ENCODE results near the gene C1QTNF3.
"Not testable (repeated sequence)": the region's sequence is repeated elsewhere in the genome, so short reads cannot be mapped to it uniquely, and the experiment has no call there.

Gene C1QTNF3

DNA sequence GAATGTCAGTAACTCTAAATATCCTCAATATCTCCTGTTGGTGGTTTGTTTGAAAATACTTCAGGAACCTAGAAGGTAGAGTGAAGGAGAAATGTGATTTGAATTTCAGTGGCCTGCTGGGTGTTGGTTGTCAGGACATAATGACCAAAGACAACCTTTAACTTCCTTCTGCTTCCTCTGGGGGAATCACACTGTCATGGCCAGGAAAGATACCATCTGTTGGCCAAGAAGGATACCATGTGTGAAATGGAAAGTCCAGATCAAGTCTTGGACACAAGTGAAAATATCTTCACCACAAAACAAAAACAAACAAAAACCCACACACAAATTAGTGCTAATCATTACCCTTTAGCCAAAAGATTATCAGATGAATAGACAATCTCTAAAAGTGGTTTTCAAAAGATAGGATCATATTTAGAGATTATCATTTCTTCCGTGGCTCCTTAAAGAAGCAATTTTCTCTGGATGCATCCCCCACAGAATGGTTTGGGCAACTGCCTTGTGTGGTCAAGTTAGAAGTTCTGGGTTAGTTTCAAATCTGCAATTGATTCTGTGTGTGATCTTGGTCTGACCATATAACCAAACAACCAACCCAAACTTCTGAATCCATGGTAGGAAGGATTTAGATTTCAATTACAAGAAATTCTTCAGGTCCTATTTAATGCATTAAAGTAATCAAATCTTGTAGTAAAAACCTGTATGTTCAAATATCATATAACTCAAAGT, 1.6 kb downstream of the C1QTNF3 start:
- Mint-ChIP-seq H3K9me3 (no peaks in the 10 kb centered on the region), H3K27me3 (no peaks in the 10 kb centered on the region), H3K36me3 (peaks cover 7% of the 10 kb centered on the region), H3K4me3 (no peak overlapping the region), H3K4me1 (peaks cover 12% of the 10 kb centered on the region), H3K27ac (no peak overlapping the region)
- ATAC-seq (ENCODE audit: low read depth) (no peak), DNase-seq (ENCODE audit: low spot score in 2 of 2) (no peak)

DNA sequence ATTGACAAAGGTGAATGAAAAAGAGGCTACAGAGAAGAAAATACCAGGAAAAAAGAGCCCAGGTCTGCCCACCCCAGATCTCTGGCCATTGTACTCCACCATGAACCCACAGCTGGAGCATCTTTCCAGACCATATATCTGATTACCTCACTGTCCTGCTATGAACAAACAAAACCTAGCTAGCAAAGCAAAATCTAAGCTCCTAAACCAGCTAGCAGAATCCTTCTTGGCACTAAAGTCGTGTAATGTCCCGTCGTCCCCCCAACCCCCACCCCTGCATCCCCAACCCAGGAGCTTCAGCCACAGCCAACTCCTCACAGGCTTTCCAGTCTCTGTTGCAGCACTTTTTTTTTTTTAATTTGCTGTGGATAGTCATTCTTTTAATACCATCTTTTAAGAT, 2.5 kb downstream of the C1QTNF3 start:
- no peak for DNase-seq (ENCODE audit: low spot score in 2 of 2)
- Mint-ChIP-seq H3K9me3 (no peaks in the 10 kb centered on the region), H3K36me3 (peaks cover 11% of the 10 kb centered on the region), H3K27me3 (no peaks in the 10 kb centered on the region), H3K4me3 (no peak overlapping the region), H3K4me1 (peaks cover 12% of the 10 kb centered on the region), H3K27ac (no peak overlapping the region)
- ATAC-seq (ENCODE audit: low read depth), result no peak

- no peak overlapping the region for H3K27ac Mint-ChIP-seq
- peaks cover 18% of the 10 kb centered on the region for H3K36me3 Mint-ChIP-seq
- no peak overlapping the region for H3K4me3 Mint-ChIP-seq
- DNase-seq (ENCODE audit: low spot score in 2 of 2) (no peak), ATAC-seq (ENCODE audit: low read depth) (no peak)
- no peaks in the 10 kb centered on the region for H3K27me3 Mint-ChIP-seq
- no peaks in the 10 kb centered on the region for H3K9me3 Mint-ChIP-seq
- H3K4me1 Mint-ChIP-seq, result peaks cover 12% of the 10 kb centered on the region
Measured at GRCh38 chr5:34039398-34040157, 3.4 kb downstream of the C1QTNF3 start.

DNA sequence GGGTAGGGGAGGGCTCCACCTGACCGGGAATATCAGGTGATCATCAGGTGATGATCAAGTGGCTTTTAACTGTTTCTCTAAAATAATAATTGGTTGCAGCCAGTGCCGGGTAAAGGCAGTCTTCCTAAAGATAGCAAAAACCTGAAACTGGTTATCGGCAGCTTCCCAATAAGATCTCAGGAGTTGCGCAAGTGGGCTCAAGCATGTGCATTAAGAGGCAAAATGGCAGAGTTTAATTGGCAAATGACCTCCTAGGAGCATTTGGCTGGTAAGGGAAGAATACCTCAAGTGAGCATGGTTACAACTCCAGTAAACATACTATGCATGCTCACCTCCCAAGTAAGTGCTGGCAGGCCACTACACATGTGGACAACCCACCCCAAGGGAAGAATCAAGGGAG, 4.2 kb downstream of the C1QTNF3 start:
- H3K4me3 Mint-ChIP-seq, result no peak overlapping the region
- H3K9me3 Mint-ChIP-seq, result no peaks in the 10 kb centered on the region
- DNase-seq (ENCODE audit: low spot score in 2 of 2) (no peak), ATAC-seq (ENCODE audit: low read depth) (no peak)
- H3K4me1 Mint-ChIP-seq, result peaks cover 12% of the 10 kb centered on the region
- no peak overlapping the region for H3K27ac Mint-ChIP-seq
- peaks cover 18% of the 10 kb centered on the region for H3K36me3 Mint-ChIP-seq
- no peaks in the 10 kb centered on the region for H3K27me3 Mint-ChIP-seq

DNA sequence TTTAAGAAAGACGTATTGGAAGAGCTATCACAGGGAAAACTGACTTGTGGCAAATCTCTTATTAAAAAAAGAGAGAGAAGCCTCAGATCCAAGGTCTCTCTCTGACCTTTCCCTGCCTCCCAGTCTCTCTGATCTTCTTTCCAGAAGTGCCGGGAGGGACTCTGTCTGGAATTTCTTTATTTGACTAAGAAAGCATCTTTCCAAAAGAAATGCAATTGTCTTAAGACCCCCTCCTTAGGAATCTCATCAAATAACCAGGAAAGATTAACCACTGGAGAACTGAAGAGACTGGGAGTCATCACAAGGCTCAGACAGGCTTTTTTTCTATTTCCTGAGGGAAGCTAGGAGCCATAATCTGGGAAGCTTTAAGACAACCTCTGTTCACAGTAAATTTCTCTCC, 4.6 kb downstream of the C1QTNF3 start:
- ATAC-seq (ENCODE audit: low read depth) (no peak), DNase-seq (ENCODE audit: low spot score in 2 of 2) (no peak)
- Mint-ChIP-seq H3K9me3 (no peaks in the 10 kb centered on the region), H3K27me3 (no peaks in the 10 kb centered on the region), H3K4me3 (no peak overlapping the region), H3K36me3 (peaks cover 20% of the 10 kb centered on the region), H3K27ac (no peak overlapping the region), H3K4me1 (peaks cover 12% of the 10 kb centered on the region)

DNA sequence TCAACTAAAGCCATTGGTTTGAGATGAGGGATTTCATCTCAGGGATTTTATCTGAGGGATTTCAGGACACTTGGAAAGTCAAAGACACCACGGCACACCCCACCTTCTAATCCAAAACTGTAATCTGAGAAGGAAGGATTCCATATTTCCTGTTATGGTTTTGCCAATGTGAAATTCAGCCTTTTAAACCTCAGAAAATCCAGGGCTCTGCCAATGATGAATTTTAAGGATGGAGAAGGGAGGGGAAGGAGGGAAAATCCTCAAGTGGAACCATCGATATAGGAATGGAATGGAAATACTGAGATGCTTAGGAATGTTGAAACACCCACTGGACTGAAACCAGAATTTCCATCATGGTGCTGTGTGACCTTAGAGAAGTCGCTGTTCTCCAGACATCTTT, 5.3 kb downstream of the C1QTNF3 start:
- no peak for ATAC-seq (ENCODE audit: low read depth)
- no peak overlapping the region for H3K4me3 Mint-ChIP-seq
- no peaks in the 10 kb centered on the region for H3K9me3 Mint-ChIP-seq
- H3K27me3 Mint-ChIP-seq, result no peaks in the 10 kb centered on the region
- H3K36me3 Mint-ChIP-seq, result peaks cover 22% of the 10 kb centered on the region
- H3K27ac Mint-ChIP-seq, result no peak overlapping the region
- H3K4me1 Mint-ChIP-seq, result peaks cover 8% of the 10 kb centered on the region
- no peak for DNase-seq (ENCODE audit: low spot score in 2 of 2)

GRCh38 chr5:34035756-34036155, 7.3 kb downstream of the C1QTNF3 start:
- H3K27me3 Mint-ChIP-seq, result no peaks in the 10 kb centered on the region
- ATAC-seq (ENCODE audit: low read depth) (no peak), DNase-seq (ENCODE audit: low spot score in 2 of 2) (no peak)
- peaks cover 26% of the 10 kb centered on the region for H3K36me3 Mint-ChIP-seq
- H3K27ac Mint-ChIP-seq, result no peak overlapping the region
- no peak overlapping the region for H3K4me3 Mint-ChIP-seq
- H3K9me3 Mint-ChIP-seq, result no peaks in the 10 kb centered on the region
- H3K4me1 Mint-ChIP-seq, result no peaks in the 10 kb centered on the region

- Mint-ChIP-seq H3K4me3 (no peak overlapping the region), H3K9me3 (no peaks in the 10 kb centered on the region), H3K27me3 (no peaks in the 10 kb centered on the region), H3K27ac (no peak overlapping the region), H3K36me3 (peaks cover 26% of the 10 kb centered on the region), H3K4me1 (no peaks in the 10 kb centered on the region)
- DNase-seq (ENCODE audit: low spot score in 2 of 2), result no peak
- ATAC-seq (ENCODE audit: low read depth), result no peak
Measured at GRCh38 chr5:34034534-34035327, 8.3 kb downstream of the C1QTNF3 start.

DNA sequence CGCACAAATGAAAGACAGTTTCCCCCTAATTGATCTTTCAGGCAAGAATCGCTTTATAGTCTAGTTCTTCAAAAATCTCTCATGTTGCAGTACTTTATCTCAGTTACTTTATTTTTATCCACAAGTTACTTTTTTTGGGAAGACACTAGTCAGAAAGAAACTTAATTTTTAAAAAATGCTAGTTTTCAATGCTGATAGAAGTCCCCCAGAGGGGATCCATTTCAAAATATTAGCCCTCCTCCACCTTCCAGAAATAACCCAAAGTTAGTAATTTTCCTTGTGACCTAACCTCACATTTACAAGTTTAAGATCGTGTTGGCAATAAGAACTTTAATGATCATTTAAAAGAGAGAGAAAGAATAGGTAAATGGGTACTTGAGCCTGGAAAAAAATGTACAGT, 11.0 kb downstream of the C1QTNF3 start:
- Mint-ChIP-seq H3K9me3 (no peaks in the 10 kb centered on the region), H3K4me1 (no peaks in the 10 kb centered on the region), H3K27ac (no peak overlapping the region), H3K36me3 (peaks cover 24% of the 10 kb centered on the region), H3K27me3 (no peaks in the 10 kb centered on the region), H3K4me3 (no peak overlapping the region)
- no peak for DNase-seq (ENCODE audit: low spot score in 2 of 2)
- no peak for ATAC-seq (ENCODE audit: low read depth)

DNA sequence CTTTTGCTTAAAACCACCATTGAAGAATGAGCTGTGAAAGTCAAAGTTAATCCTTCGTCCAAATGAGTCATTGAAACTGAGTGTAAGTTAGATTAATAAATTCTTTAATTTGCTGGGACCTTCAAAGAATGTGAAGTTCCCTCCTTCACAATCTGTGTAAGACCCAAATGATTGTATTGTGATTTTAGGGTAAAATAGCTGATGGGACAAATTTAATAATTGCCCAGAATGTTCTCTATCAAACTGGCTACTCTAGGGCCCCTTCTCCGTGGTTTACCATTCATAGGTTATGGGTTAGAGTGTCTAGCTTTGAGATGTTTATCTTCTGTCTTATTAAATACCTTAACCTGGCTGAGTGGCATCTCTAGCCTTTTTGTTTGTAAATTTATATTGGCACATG, 11.9 kb downstream of the C1QTNF3 start:
- no peak for DNase-seq (ENCODE audit: low spot score in 2 of 2)
- Mint-ChIP-seq H3K27me3 (no peaks in the 10 kb centered on the region), H3K27ac (no peak overlapping the region), H3K4me1 (no peaks in the 10 kb centered on the region), H3K36me3 (peaks cover 26% of the 10 kb centered on the region), H3K4me3 (no peak overlapping the region), H3K9me3 (no peaks in the 10 kb centered on the region)
- ATAC-seq (ENCODE audit: low read depth), result no peak

DNA sequence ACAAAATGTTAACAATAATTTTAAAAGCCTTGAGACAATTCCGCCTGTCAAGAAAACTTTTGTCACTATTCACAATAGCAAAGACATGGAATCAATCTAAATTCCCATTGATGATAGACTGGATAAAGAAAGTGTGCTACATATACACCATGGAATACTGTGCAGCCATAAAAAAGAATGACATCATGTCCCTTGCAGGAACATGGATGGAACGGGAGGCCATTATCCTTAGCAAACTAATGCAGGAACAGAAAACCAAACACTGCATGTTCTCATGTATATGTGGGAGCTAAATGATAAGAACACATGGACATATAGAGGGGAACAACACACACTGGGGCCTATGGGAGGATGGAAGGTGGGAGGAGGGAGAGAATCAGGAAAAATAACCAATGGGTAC, 12.4 kb downstream of the C1QTNF3 start:
- not testable (repeated sequence) for H3K27me3 Mint-ChIP-seq; H3K27ac Mint-ChIP-seq; H3K9me3 Mint-ChIP-seq; H3K4me3 Mint-ChIP-seq; DNase-seq (ENCODE audit: low spot score in 2 of 2); ATAC-seq (ENCODE audit: low read depth); H3K4me1 Mint-ChIP-seq
- H3K36me3 Mint-ChIP-seq, result peaks cover 27% of the 10 kb centered on the region

- ATAC-seq (ENCODE audit: low read depth), result no peak
- Mint-ChIP-seq H3K27ac (no peak overlapping the region), H3K27me3 (no peaks in the 10 kb centered on the region), H3K4me3 (no peak overlapping the region), H3K9me3 (no peaks in the 10 kb centered on the region), H3K4me1 (no peaks in the 10 kb centered on the region), H3K36me3 (peaks cover 24% of the 10 kb centered on the region)
- no peak for DNase-seq (ENCODE audit: low spot score in 2 of 2)
Measured at GRCh38 chr5:34030048-34030447, 13.0 kb downstream of the C1QTNF3 start.

DNA sequence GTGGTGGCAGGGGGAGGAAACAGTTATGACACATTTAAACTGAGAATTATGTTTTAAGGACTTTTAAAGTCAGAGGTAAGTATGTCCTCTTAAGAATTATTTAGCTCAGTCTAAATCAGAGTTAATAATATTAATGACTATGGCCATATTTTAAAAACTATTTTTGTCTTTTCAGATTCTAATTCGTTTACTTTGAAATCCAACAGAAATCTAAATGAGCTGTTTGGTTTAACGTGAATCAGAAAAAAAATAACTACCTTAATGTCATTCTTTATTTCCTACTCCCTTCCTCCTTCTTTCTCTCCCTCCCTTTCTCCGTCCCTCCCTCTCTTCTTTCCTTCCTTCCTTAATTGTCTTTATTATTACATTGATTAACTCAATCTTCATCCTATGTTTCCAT, 14.7 kb downstream of the C1QTNF3 start:
- Mint-ChIP-seq H3K9me3 (no peaks in the 10 kb centered on the region), H3K27ac (no peak overlapping the region), H3K4me1 (no peaks in the 10 kb centered on the region), H3K27me3 (no peaks in the 10 kb centered on the region), H3K4me3 (no peak overlapping the region), H3K36me3 (peaks cover 17% of the 10 kb centered on the region)
- DNase-seq (ENCODE audit: low spot score in 2 of 2), result no peak
- no peak for ATAC-seq (ENCODE audit: low read depth)

- Mint-ChIP-seq H3K27me3 (no peaks in the 10 kb centered on the region), H3K4me3 (no peak overlapping the region), H3K27ac (no peak overlapping the region), H3K9me3 (no peaks in the 10 kb centered on the region), H3K36me3 (peaks cover 16% of the 10 kb centered on the region), H3K4me1 (no peaks in the 10 kb centered on the region)
- no peak for ATAC-seq (ENCODE audit: low read depth)
- no peak for DNase-seq (ENCODE audit: low spot score in 2 of 2)
Measured at GRCh38 chr5:34026089-34026761, 16.8 kb downstream of the C1QTNF3 start.

Data from memory B cell (primary cell).